NCI-H1694 (cell line): ENCODE data around the gene FAM193B.
A peak's percentile ranks its signal among the peaks of the same experiment; 100 is the strongest.

ENCODE experiments used
- DNase-seq: peaks from one replicate; lab custom pipeline; 2025; lab: John Stamatoyannopoulos, UW

Gene FAM193B

GRCh38 chr5:177554474-177555111, at the start of gene FAM193B:
Gene FAM193B, minus strand, starts transcription at chr5:177554563. Its CDS starts 105 bp downstream, at chr5:177554458.
- DNase-seq: peak; percentile 72

- no peak for DNase-seq
Measured at GRCh38 chr5:177604116-177604521, 49.8 kb upstream of the FAM193B start.

GRCh38 chr5:177603631-177604030, 49.3 kb upstream of the FAM193B start:
- DNase-seq: no peak

GRCh38 chr5:177602458-177602830, 48.1 kb upstream of the FAM193B start:
- DNase-seq: no peak

GRCh38 chr5:177601577-177602457, 47.5 kb upstream of the FAM193B start:
- DNase-seq: no peak

- DNase-seq: no peak
Measured at GRCh38 chr5:177601126-177601525, 46.8 kb upstream of the FAM193B start.

GRCh38 chr5:177600508-177601018, 46.2 kb upstream of the FAM193B start:
- no peak for DNase-seq

GRCh38 chr5:177599731-177600507, 45.6 kb upstream of the FAM193B start, which contains the start of gene B4GALT7:
Gene B4GALT7, plus strand, starts transcription at chr5:177600132. Its CDS starts 79 bp downstream, at chr5:177600211.
- peak; percentile 28 for DNase-seq

GRCh38 chr5:177598477-177598876, 44.1 kb upstream of the FAM193B start:
- no peak for DNase-seq

- DNase-seq: no peak
Measured at GRCh38 chr5:177596775-177597238, 42.4 kb upstream of the FAM193B start.

GRCh38 chr5:177595991-177596774, 41.8 kb upstream of the FAM193B start:
- no peak for DNase-seq

GRCh38 chr5:177595026-177595585, 40.7 kb upstream of the FAM193B start:
- no peak for DNase-seq

- no peak for DNase-seq
Measured at GRCh38 chr5:177594071-177594470, 39.7 kb upstream of the FAM193B start.

GRCh38 chr5:177593511-177593910, 39.1 kb upstream of the FAM193B start:
- DNase-seq: no peak

GRCh38 chr5:177592905-177593304, 38.5 kb upstream of the FAM193B start:
- no peak for DNase-seq

- peak; percentile 46 for DNase-seq
Measured at GRCh38 chr5:177592010-177592834, 37.9 kb upstream of the FAM193B start, which contains the start of gene TMED9. Gene TMED9, plus strand, starts transcription at chr5:177592203. Its CDS starts 12 bp downstream, at chr5:177592215.

- DNase-seq: no peak
Measured at GRCh38 chr5:177591690-177592009, 37.3 kb upstream of the FAM193B start.

GRCh38 chr5:177590406-177590805, 36.0 kb upstream of the FAM193B start:
- no peak for DNase-seq

- no peak for DNase-seq
Measured at GRCh38 chr5:177588413-177588909, 34.1 kb upstream of the FAM193B start.

- no peak for DNase-seq
Measured at GRCh38 chr5:177578316-177578715, 24.0 kb upstream of the FAM193B start.
